DND-41 (cell line): ENCODE results near the gene ASH1L.

Experiments used
- CTCF ChIP-seq: IDR thresholded peaks from 2 replicates; pipeline ENCODE4 v1.5.1; 2012; ENCODE audit warnings: borderline replicate concordance, low read length, moderate library complexity, mild to moderate bottlenecking; ENCODE audit not compliant: poor library complexity, severe bottlenecking; ENCODE audit errors: extremely low read depth
- EZH2 ChIP-seq: IDR thresholded peaks from 3 replicates; pipeline ENCODE4 v1.6.1; 2012; ENCODE audit warnings: borderline replicate concordance, low read depth, mild to moderate bottlenecking, moderate library complexity, low read length, inconsistent platforms; ENCODE audit not compliant: severe bottlenecking

- TF ChIP-seq CTCF (no peak), EZH2 (no peak)
These were observed 22.4 kb downstream of the ASH1L start for GRCh38 chr1:155540000-155540874.
